Ovary (tissue), 9 donors: ENCODE data around the gene ADARB2. TPM values are rescaled to one million over a fixed set of nuclear protein-coding genes. Genes with fewer than 3 reads are reported as not detected.

Experiments
- DNase-seq, 5 donors: peaks; one replicate each; pipeline ENCODE4 v3.0.0-alpha.2; 2019 to 2020
- H3K27ac ChIP-seq, 2 donors: fragments of 200-600 bp; one replicate each; pipeline versions ENCODE4 v1.5.1 to v1.8.0; 2019 to 2022
- H3K27me3 ChIP-seq: fragments of 200-600 bp; one replicate; pipeline ENCODE4 v1.8.0; 2022
- H3K36me3 ChIP-seq: fragments of 200-600 bp; sonication (generic); one replicate; pipeline ENCODE4 v1.5.1; 2019
- H3K4me1 ChIP-seq: one replicate; pipeline ENCODE4 v1.8.1; 2013; ENCODE audit warnings: mild to moderate bottlenecking, moderate library complexity; ENCODE audit not compliant: insufficient read depth
- H3K4me3 ChIP-seq: fragments of 200-600 bp; sonication (generic); one replicate; pipeline ENCODE4 v1.5.1; 2017
- H3K9me3 ChIP-seq, 2 donors: fragments of 200-600 bp in 1 of 2; sonication (generic) in 1 of 2; one replicate each; pipeline versions ENCODE4 v1.5.1 to v1.8.1; 2013 to 2019; ENCODE audit warnings: mild to moderate bottlenecking in 1 of 2, moderate library complexity in 1 of 2
- EP300 ChIP-seq: sonication (generic); formaldehyde crosslinking; IDR thresholded peaks from one replicate; pipeline ENCODE4 v1.6.1; 2017; ENCODE audit warnings: antibody characterized with exemption
- POLR2A ChIP-seq: fragments of 450-650 bp; IDR thresholded peaks from one replicate; pipeline ENCODE4 v1.6.1; 2017; ENCODE audit warnings: antibody characterized with exemption, mild to moderate bottlenecking, moderate library complexity
- WGBS, 3 donors: extraction: QIAGEN DNeasy Blood & Tissue Kit in 1 of 3; methylation state at CpG; one replicate each; pipeline versions ENCODE4 v1.1.5 to v1.1.7; 2013 to 2017; 5-methylcytosine and 5-hydroxymethylcytosine counted together
- intact Hi-C, 4 donors: fragments of 100-400 bp; cut with DNase I; formaldehyde crosslinking; loops; one replicate each; pipeline versions ENCODE4 v1.11.0 to v1.15.1; 2022 to 2023
- polyA plus RNA-seq, 2 donors: library from polyadenylated mRNA; stranded (reverse); fragments of 200-250 nt in 1 of 2; fragments of 350-450 nt in 1 of 2; fragmentation: Illumina TruSeq in 1 of 2; extraction: RNeasy Lipid Tissue Mini Kit (QIAGEN cat#74804) in 1 of 2; gene quantifications; one replicate each; pipeline ENCODE4 v1.2.3, GENCODE V29; 2013 to 2014
- total RNA-seq, 7 donors: library from RNA; depleted of rRNA in 2 of 7; stranded (reverse); fragments of >200 nt in 2 of 7; fragmentation: NEBNext Ultra II Directional in 3 of 7; extraction: Animal tissue kit (Norgen Biotek cat#: 25700) in 3 of 7; gene quantifications; one replicate each; pipeline versions ENCODE4 v1.1.0 to v1.2.4, GENCODE V29; 2016 to 2023
- TF ChIP-seq, protein P1 (sequence below), 3 donors: fragments of 450-650 bp in 2 of 3; fragments of 200-600 bp in 1 of 3; IDR thresholded peaks; one replicate each; pipeline versions ENCODE4 v1.5.1 to v1.8.0; 2016 to 2022; ENCODE audit warnings: antibody characterized with exemption in 3 of 3, mild to moderate bottlenecking in 1 of 3
- donor health status: DM: no; HTN: no; CAD: no; lungs with moderate emphysema.
- donor health status: DM: no; HTN: no; CAD: no.
- donor health status: Bipolar disorder and iron deficiency.
- donor health status: DM: yes; HTN: yes; CAD: no.
- donor health status: DM: no; HTN: no; CAD: no.
- donor health status: DM: yes; HTN: yes; CAD: no.

Gene ADARB2
- total and polyA plus RNA-seq, 9 donors, result 0.12 to 2.0 (median 0.36) TPM; not detected in 2

DNA sequence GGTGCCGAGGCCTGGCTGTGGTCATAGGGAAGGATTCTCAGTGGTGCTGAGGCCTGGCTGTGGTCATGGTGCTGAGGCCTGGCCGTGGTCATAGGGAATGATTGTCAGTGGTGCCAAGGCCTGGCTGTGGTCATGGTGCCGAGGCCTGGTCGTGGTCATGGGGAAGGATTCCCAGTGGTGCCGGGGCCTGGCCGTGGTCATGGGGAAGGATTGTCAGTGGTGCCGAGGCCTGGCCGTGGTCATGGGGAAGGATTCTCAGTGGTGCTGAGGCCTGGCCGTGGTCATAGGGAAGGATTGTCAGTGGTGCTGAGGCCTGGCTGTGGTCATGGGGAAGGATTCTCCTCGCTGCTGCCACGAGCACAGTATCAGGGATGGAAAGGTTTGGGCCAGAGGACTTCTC lies 327.3 kb downstream of the ADARB2 start:
- H3K4me1 ChIP-seq, result no peaks in the 10 kb centered on the region
- no peaks in the 10 kb centered on the region for H3K27me3 ChIP-seq
- WGBS, 3 donors, result 88 to 93% (median 91%) methylated on average over 11 of the region's 11 CpGs
- TF ChIP-seq EP300, result no peak
- TF ChIP-seq, protein P1, sequence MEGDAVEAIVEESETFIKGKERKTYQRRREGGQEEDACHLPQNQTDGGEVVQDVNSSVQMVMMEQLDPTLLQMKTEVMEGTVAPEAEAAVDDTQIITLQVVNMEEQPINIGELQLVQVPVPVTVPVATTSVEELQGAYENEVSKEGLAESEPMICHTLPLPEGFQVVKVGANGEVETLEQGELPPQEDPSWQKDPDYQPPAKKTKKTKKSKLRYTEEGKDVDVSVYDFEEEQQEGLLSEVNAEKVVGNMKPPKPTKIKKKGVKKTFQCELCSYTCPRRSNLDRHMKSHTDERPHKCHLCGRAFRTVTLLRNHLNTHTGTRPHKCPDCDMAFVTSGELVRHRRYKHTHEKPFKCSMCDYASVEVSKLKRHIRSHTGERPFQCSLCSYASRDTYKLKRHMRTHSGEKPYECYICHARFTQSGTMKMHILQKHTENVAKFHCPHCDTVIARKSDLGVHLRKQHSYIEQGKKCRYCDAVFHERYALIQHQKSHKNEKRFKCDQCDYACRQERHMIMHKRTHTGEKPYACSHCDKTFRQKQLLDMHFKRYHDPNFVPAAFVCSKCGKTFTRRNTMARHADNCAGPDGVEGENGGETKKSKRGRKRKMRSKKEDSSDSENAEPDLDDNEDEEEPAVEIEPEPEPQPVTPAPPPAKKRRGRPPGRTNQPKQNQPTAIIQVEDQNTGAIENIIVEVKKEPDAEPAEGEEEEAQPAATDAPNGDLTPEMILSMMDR (IDR thresholded peaks at IDR 0.05), result no peak
- TF ChIP-seq POLR2A, result no peak
- DNase-seq, result no peak
- peaks cover 0 to 4% of the 10 kb centered on the region in 2 donors for H3K9me3 ChIP-seq
- no peaks in the 10 kb centered on the region for H3K36me3 ChIP-seq
- no peak overlapping the region for H3K4me3 ChIP-seq
- no peak overlapping the region for H3K27ac ChIP-seq
- intact Hi-C loops, result no loop called here

DNA sequence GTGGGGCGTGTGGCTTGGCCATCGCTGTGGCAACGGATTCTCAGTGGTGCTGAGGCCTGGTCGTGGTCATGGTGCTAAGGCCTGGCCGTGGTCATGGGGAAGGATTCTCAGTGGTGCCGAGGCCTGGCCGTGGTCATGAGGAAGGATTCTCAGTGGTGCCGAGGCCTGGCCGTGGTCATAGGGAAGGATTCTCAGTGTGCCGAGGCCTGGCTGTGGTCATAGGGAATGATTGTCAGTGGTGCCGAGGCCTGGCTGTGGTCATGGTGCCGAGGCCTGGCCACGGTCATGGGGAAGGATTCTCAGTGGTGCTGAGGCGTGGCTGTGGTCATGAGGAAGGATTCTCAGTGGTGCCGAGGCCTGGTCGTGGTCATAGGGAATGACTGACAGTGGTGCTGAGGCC lies 327.9 kb downstream of the ADARB2 start:
- Histone ChIP-seq H3K4me3 (no peak overlapping the region), H3K4me1 (no peaks in the 10 kb centered on the region), H3K9me3 (peaks cover 0 to 4% of the 10 kb centered on the region in 2 donors), H3K27ac (no peak overlapping the region), H3K36me3 (no peaks in the 10 kb centered on the region), H3K27me3 (no peaks in the 10 kb centered on the region)
- TF ChIP-seq POLR2A (no peak), EP300 (no peak)
- TF ChIP-seq, protein P1 (IDR thresholded peaks at IDR 0.05), result no peak
- intact Hi-C loops, result no loop called here
- DNase-seq, result no peak
- WGBS, 3 donors, result 91 to 93% (median 91%) methylated on average over 16 of the region's 16 CpGs

DNA sequence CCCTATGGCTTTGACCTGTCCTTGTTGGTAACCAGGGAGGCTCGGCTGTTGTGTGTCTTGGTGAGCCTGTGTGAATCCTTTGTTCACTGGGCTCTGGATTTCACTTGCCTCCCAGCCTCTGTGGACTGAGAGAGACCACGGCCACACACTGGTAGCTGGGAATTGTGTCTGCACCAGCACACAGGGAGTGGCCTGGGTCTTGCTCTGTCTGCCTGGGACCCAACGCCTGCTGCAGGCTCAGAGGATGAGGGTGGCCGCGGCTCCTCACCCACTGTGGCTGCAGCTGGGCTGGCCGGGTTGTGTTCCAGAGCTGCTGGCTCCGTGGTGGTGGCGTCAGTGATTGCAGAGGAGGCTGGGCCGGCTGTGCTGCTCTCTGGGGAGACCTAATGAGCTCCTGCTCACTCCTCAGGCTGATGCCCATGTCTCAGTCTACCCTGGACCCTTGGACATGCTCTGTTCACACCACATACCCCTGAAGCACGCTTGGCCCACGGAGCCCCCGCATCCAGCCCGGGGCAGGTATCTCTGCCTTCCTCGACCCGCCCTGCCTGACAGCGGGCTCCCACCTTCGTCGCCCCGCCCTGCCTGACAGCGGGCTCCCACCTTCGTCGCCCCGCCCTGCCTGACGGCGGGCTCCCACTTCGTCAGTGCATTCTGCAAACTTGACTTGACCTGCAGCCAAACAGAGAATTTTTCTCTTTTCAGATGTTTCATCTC lies 328.5 kb downstream of the ADARB2 start:
- Histone ChIP-seq H3K27me3 (no peaks in the 10 kb centered on the region), H3K27ac (no peak overlapping the region), H3K9me3 (peaks cover 0 to 4% of the 10 kb centered on the region in 2 donors), H3K4me3 (no peak overlapping the region), H3K36me3 (no peaks in the 10 kb centered on the region), H3K4me1 (no peaks in the 10 kb centered on the region)
- no peak for TF ChIP-seq EP300
- no peak for TF ChIP-seq POLR2A
- TF ChIP-seq, protein P1 (IDR thresholded peaks at IDR 0.05), result no peak
- WGBS, 3 donors, result 86 to 90% (median 90%) methylated on average over 26 of the region's 26 CpGs
- intact Hi-C loops, result no loop called here
- no peak for DNase-seq

DNA sequence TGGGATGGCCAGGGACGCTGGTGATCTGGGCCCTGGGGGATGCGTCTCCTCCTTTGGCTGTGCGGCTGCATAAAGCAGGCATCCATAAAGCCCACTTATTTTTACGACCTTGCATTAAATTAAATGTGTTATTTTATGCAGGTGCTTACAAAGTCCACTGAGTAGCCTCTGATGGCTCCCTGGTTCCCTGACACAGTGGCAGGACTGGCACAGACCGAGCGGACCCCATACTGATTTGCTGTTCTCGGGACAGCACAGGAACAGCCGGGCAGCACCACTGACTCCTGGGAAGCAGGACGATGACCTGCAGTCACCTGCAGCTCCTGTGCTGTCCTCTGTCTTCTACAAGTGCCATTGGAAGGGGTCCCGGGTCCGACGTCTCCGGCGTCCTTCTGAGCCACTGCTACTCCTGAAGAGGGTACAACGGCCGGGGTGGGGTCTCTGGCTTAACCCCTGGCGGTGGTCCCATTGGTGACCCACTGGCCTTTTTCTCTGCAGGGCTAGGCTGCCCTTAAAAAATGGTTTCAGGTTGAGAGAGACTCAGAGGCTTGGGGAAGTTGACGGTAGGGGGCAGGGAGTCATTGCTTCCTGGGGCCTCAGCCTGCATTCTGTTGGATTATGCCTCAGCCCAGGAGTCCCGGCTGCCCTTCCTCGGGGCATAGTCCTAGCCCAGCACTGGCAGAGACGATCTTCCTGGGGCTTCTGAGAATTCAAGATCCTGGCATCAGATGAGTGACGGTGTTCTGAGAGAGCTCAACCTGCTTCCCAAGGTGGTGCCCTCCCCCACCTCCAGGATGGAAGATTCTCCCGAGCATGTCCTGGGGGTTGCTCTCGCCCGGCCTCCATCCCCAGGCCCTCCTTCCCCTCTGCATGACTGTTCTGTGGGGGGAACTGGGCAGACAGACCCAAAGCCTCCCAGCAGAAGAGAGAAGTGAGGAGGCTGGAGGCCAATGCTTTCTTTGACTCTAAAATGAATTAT lies 330.1 kb downstream of the ADARB2 start:
- intact Hi-C loops, result no loop called here
- 72 to 76% (median 76%) methylated on average over 25 of the region's 25 CpGs for WGBS, 3 donors
- no peaks in the 10 kb centered on the region for H3K27me3 ChIP-seq
- TF ChIP-seq EP300 (no peak), POLR2A (no peak)
- TF ChIP-seq, protein P1 (IDR thresholded peaks at IDR 0.05), result no peak
- DNase-seq, result no peak
- H3K27ac ChIP-seq, result no peak overlapping the region
- no peaks in the 10 kb centered on the region for H3K36me3 ChIP-seq
- H3K9me3 ChIP-seq, result peaks cover 0 to 4% of the 10 kb centered on the region in 2 donors
- no peak overlapping the region for H3K4me3 ChIP-seq
- H3K4me1 ChIP-seq, result no peaks in the 10 kb centered on the region
